Nephron (organoid): ENCODE measurements around the gene TROAP.

ENCODE experiments used
- H3K27ac Mint-ChIP-seq, 3 experiments: 2 replicates each; pipeline ENCODE4 v1.8.0; 2020; ENCODE audit warnings: mixed read lengths in 3 of 3, mild to moderate bottlenecking in 2 of 3, moderate library complexity in 1 of 3
- H3K27me3 Mint-ChIP-seq: 2 replicates; pipeline ENCODE4 v1.8.0; 2021; ENCODE audit warnings: low read depth, mild to moderate bottlenecking, moderate library complexity, mixed read lengths
- H3K36me3 Mint-ChIP-seq: 2 replicates; pipeline ENCODE4 v1.8.0; 2020; ENCODE audit warnings: low read depth, mixed read lengths
- H3K4me1 Mint-ChIP-seq: 2 replicates; pipeline ENCODE4 v1.8.0; 2020; ENCODE audit warnings: mixed read lengths
- H3K4me3 Mint-ChIP-seq, 3 experiments: 2 replicates each; pipeline ENCODE4 v1.8.0; 2020; ENCODE audit warnings: mild to moderate bottlenecking in 3 of 3, mixed read lengths in 3 of 3, moderate library complexity in 2 of 3
- H3K9me3 Mint-ChIP-seq: 2 replicates; pipeline ENCODE4 v1.8.0; 2020; ENCODE audit warnings: mixed read lengths
- TF ChIP-seq, protein P1 (sequence below), 3 experiments: fragments of 200-600 bp; sonication (generic); IDR thresholded peaks; one replicate each; pipeline ENCODE4 v1.5.0; 2021; ENCODE audit warnings: antibody characterized with exemption in 3 of 3; ENCODE audit not compliant: unreplicated experiment in 3 of 3

Gene TROAP

DNA sequence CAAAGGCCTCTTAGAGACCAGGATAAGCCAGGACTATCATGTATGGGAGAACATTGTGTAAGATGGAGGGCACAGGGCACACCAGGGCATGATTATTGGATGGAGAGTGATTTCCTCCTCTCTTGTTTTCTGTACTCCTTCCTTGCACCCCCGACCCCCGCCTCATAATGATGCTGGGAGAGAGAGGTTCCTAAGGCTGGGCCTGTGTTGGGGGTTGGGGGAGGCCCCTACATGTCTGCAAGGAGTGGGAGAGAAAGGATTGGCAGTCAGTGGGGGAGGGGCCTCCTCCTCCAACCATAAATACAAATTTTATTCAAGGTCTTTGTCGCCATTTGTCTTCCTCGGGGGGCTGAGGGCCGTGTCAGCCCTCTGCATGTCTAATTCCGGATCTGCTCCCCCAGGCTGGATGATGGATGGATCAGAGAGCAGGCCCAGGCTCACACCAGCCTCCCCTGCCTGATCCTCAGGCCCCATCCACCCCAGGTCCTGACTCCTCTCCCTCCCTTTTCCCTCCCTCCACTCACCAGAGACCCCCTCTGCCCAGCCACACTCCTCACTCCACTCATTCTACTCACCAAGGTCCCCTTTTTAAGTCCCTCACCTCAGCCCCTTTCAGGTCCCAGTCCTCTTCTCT is 15.9 kb downstream of the TROAP start:
- H3K27ac Mint-ChIP-seq = peak overlapping the region; percentile 33 to 79 (median 55)
- peaks cover 60% of the 10 kb centered on the region for H3K4me1 Mint-ChIP-seq
- H3K9me3 Mint-ChIP-seq = no peaks in the 10 kb centered on the region

DNA sequence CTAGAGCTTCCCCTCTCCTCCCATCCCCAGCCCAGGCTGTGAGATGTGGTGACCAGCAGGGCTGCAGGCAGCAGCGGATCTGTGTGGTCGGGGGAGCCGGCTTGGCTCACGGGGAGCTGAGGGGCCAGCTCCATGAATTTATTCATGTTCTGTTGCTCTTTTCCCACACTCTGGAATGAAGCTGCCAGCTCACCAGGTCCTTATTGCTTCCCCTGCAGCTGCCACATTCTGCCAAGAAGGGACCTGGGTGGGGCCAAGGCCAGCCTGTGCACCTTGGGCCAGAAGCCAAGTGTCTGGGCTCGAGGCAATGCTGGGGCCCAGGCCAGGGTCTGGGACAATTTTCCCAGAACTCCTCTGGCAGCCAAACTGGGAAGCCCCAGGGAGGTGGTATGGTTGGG is 16.4 kb downstream of the TROAP start:
- H3K9me3 Mint-ChIP-seq = no peaks in the 10 kb centered on the region
- no peaks in the 10 kb centered on the region for H3K36me3 Mint-ChIP-seq
- H3K4me3 Mint-ChIP-seq = peak overlapping the region; percentile 5 to 28 (median 24)
- TF ChIP-seq, protein P1, sequence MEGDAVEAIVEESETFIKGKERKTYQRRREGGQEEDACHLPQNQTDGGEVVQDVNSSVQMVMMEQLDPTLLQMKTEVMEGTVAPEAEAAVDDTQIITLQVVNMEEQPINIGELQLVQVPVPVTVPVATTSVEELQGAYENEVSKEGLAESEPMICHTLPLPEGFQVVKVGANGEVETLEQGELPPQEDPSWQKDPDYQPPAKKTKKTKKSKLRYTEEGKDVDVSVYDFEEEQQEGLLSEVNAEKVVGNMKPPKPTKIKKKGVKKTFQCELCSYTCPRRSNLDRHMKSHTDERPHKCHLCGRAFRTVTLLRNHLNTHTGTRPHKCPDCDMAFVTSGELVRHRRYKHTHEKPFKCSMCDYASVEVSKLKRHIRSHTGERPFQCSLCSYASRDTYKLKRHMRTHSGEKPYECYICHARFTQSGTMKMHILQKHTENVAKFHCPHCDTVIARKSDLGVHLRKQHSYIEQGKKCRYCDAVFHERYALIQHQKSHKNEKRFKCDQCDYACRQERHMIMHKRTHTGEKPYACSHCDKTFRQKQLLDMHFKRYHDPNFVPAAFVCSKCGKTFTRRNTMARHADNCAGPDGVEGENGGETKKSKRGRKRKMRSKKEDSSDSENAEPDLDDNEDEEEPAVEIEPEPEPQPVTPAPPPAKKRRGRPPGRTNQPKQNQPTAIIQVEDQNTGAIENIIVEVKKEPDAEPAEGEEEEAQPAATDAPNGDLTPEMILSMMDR (IDR thresholded peaks at IDR 0.05; ENCODE audit: unreplicated experiment in 3 of 3) = no peak
- H3K27ac Mint-ChIP-seq = peak overlapping the region; percentile 33 to 73 (median 55)
- H3K4me1 Mint-ChIP-seq = peaks cover 60% of the 10 kb centered on the region
- H3K27me3 Mint-ChIP-seq = peaks cover 91% of the 10 kb centered on the region

More for the DNA sequence above, 15.9 kb downstream of the TROAP start:
- Mint-ChIP-seq H3K4me3 (peak overlapping the region; percentile 24 to 30 (median 28)), H3K27me3 (peaks cover 90% of the 10 kb centered on the region), H3K36me3 (no peaks in the 10 kb centered on the region)
- TF ChIP-seq, protein P1 (IDR thresholded peaks at IDR 0.05; ENCODE audit: unreplicated experiment in 3 of 3) = no peak

DNA sequence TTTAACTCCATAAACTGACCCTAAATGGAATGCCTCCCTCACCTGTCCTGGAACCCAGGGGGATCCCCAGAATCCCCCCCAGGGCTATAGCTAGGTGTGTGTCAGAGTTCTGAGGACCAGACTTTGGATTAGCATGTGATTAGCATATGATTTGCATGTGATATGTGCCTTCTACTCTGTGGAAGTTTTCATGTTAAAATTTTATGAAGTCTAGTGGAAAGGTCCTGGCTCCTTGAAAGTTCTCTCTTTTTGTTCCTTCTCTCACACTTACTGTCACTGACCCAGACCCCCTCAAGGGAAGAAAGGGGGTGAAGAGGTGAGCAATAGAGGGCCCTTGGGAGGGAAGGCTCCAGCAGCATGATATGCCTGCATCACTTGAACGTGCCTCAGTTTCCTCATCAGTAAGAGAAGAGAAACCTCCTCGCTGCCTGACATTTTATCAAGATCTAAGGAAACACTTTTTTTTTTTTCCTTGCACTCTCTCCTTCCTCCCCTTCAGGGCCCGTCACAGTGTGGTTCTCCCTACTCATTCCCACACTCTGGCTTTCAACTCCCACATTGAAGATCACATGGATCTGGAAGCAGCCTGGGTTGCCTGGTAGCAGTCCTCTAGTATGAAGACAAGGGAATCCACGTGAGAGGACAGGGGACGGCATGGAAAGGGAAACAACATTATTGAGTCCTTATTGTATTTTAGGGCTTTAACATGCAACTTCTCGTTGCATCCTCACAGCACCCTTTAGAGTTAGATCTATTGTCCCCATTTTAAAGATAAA is 17.2 kb downstream of the TROAP start:
- Mint-ChIP-seq H3K9me3 (no peaks in the 10 kb centered on the region), H3K36me3 (no peaks in the 10 kb centered on the region), H3K27me3 (peaks cover 91% of the 10 kb centered on the region), H3K27ac (peak overlapping the region; percentile 34 to 56 (median 55)), H3K4me3 (peak overlapping the region; percentile 22 to 60 (median 29)), H3K4me1 (peaks cover 58% of the 10 kb centered on the region)
- TF ChIP-seq, protein P1 (IDR thresholded peaks at IDR 0.05; ENCODE audit: unreplicated experiment in 3 of 3) = no peak

DNA sequence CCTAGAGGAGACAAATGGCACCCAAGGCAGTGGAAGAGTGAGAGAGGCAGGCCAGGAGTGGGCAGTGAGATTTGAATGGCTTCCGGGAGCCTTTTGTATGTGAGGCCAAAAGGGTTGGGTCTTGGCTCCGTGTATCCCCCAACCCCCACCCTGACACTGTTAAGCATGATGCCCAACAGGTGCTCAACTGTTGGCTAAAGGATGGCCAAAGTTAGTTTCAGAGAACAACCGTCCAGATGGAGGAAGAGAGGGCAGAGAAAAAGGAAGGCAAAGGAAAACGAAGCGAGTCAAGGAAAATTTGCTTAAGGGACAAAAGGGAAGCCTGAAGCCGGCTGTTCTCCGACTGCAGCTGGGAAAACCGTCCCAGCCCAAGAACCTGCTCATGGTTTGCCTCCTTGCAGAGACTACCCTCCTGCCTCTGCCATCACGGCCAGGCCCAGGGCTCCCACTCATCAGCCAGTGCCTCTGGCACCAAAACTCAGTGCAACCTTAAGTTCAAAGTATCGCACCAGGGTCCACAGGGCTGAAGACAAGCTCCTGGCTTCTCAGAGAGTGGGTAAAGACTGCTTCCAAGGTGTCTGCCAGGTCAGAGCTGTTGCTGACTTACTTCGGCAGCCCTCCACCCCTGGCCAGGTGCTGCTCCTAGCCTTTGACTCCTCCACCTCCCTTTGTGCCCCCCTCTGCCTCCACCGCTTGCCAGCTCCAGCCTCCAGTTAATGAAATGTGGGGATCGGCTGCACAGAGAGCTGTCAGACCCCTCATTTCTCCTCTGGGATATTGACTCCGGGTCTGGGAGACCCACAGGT is 18.1 kb downstream of the TROAP start:
- Mint-ChIP-seq H3K27ac (peak overlapping the region; percentile 34 to 56 (median 55)), H3K36me3 (no peaks in the 10 kb centered on the region), H3K4me1 (peaks cover 62% of the 10 kb centered on the region), H3K27me3 (peaks cover 94% of the 10 kb centered on the region), H3K9me3 (no peaks in the 10 kb centered on the region), H3K4me3 (peak overlapping the region; percentile 22 to 60 (median 32))
- TF ChIP-seq, protein P1 (IDR thresholded peaks at IDR 0.05; ENCODE audit: unreplicated experiment in 3 of 3) = no peak

DNA sequence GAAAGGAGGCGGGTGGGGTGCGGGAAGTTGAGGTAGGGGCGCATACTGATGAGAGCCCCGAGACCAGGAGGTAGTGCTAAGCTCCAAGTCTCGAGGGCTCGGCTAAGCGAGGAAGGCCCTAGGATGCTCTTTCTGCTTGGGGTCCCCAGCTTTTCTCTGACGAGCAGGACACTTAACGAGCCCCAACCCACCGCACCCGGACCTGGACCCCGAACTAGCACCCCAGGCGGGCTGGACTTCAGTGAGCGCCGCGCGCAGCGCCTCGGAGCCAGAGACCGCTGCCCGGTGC is 18.7 kb downstream of the TROAP start:
- Mint-ChIP-seq H3K4me1 (peaks cover 67% of the 10 kb centered on the region), H3K9me3 (no peaks in the 10 kb centered on the region), H3K4me3 (peak overlapping the region in 1 of 3 experiments; percentile 32), H3K36me3 (no peaks in the 10 kb centered on the region), H3K27ac (no peak overlapping the region), H3K27me3 (peaks cover 96% of the 10 kb centered on the region)
- TF ChIP-seq, protein P1 (IDR thresholded peaks at IDR 0.05; ENCODE audit: unreplicated experiment in 3 of 3) = no peak
